Keratinocyte (primary cell): ENCODE measurements around the gene RNF123.

ENCODE experiments used
- CTCF ChIP-seq, 3 experiments: IDR thresholded peaks in 1 of 3; conservative IDR thresholded peaks in 1 of 3; optimal IDR thresholded peaks in 1 of 3; 2 replicates in 2 of 3; 3 replicates in 1 of 3; pipeline versions ENCODE3 to v1.5.1; 2011; ENCODE audit warnings: low read length in 3 of 3, mild to moderate bottlenecking in 3 of 3, moderate library complexity in 2 of 3, control low read depth in 1 of 3, inconsistent platforms in 1 of 3; ENCODE audit not compliant: insufficient read depth in 2 of 3; ENCODE audit errors: extremely low read depth in 1 of 3
- EZH2 ChIP-seq: IDR thresholded peaks from one replicate; pipeline ENCODE4 v1.6.1; 2012; ENCODE audit warnings: inconsistent platforms, mild to moderate bottlenecking, low read length, moderate library complexity

- no peak for TF ChIP-seq CTCF (optimal IDR thresholded peaks at IDR 0.05 in 1 of 3, IDR thresholded peaks at IDR 0.05 in 1 of 3, conservative IDR thresholded peaks at IDR 0.05 in 1 of 3; ENCODE audit: extremely low read depth in 1 of 3, insufficient read depth in 2 of 3, low read length in 3 of 3)
- no peak for TF ChIP-seq EZH2
Observed at GRCh38 chr3:49723296-49723627, 33.9 kb downstream of the RNF123 start.
